Endometrium (tissue), 2 donors: ENCODE measurements around the gene SPPL2B.

Experiments
- FAIRE-seq: peaks from 2 replicates; lab custom pipeline; 2012; peaks lifted over from hg19 to GRCh38; lab: Jason Lieb, UNC
- donor health status: control.
- donor health status: control.

The SPPL2B gene

GRCh38 chr19:2300533-2300932 is 28.0 kb upstream of the SPPL2B start:
- FAIRE-seq = no peak

DNA sequence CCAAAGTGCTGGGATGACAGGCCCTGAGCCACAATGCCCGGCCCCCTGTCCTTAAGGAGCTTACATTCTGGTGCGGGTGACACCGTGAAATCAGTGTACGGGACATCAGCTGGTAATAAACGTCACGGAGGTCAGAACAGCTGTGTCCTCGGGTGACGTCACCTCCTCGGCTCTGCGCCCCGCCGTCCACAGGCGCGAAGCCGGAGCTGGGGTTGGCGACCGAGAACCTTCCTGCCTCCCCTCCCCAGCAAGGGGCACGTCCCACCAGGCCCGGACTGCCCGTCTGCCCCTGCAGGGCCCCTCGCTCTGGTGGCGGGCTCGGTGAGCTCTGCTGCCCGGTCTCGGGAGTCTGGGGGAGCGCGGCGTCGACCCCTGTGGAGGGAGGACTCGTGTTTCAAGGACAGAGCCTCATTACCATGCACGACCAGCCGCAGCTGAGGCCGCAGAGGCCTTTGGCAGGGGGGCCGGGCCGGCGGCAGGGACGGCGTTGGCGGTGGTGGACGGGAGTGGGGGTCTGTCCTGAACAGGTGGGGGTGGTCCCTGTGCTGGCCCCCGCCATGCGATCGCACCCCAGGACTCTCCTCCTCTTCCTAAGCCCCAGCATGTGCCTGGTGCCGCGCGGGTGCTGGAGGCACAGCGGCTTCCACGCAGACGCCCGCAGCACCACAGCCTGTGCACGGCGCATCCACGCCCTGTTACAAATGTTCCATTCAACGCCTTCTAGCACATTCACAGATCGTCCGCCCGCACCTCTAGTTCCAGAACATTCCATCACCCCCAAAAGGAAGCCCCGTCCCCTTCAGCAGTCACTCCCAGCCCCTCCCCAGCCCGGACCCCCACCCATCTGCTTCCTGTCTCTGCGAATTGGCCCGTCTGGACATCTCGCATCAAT is 25.9 kb upstream of the SPPL2B start:
- FAIRE-seq = no peak

GRCh38 chr19:2303211-2303798 is 25.2 kb upstream of the SPPL2B start:
- no peak for FAIRE-seq

- FAIRE-seq = no peak
Observed at GRCh38 chr19:2305452-2306280, 22.8 kb upstream of the SPPL2B start.

- no peak for FAIRE-seq
Observed at GRCh38 chr19:2306281-2306806, 22.1 kb upstream of the SPPL2B start.

DNA sequence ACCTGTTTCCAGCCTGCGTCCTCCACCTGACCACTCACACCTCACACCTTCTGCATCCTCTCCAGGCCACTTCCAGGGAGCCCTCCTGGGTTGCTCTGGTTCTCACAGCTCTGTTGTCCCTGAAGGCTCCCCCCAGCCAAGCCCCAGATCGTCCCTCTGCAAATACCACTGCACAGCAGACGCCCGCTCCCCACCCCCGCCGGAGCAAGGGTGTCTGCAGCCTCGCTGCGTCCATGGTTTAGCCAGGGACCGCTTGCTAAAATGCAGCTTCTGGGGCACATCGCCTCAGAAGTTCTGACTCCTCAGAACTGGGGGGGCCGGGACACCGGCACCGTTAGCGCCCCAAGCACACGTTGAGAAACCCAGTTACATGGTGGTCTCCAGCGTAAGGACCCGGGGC is 21.5 kb upstream of the SPPL2B start:
- FAIRE-seq = no peak

DNA sequence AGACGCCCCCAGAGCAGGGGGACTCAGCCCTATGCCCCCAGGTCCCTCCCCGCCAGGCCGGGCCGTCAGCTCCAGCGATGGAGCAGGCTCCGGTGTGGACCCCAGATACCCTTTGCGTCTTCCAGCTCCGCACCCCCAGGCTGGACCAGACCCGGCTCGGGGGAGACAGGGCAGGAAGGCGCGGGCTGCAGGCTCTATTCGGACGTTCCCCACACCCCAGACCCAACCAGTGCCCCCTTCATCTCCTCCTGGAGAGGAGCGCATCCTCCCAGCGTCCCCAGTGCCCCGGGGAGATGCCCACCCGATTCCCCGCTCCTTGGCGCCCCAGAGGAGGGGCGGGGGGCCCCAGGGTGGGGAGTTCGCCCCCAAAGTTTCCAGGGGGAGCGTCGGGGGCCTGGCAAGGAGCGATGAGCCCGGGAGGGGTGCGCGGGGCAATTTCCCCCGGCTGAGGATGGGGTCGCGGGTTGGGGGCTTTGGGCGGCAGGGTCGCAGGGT is 20.9 kb upstream of the SPPL2B start:
- FAIRE-seq = no peak

DNA sequence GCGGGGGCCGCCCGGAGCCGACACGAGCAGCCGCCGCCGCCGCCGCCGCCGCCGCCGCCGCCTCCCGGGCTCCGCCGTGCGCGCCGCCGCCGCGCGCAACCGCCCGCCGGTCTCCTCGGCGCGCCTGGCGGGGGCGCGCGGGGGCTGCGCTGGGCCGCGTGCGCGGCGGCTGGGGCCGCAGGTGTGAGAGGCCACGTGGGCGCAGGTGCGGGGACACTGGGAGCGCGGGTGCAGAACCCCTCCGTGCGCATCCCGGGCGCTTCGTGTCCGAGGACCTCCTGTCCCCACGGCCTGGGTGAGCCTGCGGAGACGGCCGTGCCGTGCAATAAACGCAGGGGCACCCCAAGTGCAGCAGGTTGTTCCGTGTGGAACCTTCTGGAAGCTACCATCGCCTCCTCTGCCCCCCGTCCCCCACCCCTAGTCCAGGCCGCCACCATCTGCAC is 20.3 kb upstream of the SPPL2B start, which contains the start of gene LINGO3:
LINGO3 (minus strand) TSS at position 41 of the 443 bp plus-strand sequence. CDS start 16,378 bp downstream, outside the sequence.
- FAIRE-seq = no peak

- FAIRE-seq = no peak
Observed at GRCh38 chr19:2309734-2310362, 18.6 kb upstream of the SPPL2B start.

- FAIRE-seq = no peak
Observed at GRCh38 chr19:2311093-2311492, 17.4 kb upstream of the SPPL2B start.

- no peak for FAIRE-seq
Observed at GRCh38 chr19:2312820-2313501, 15.5 kb upstream of the SPPL2B start.

DNA sequence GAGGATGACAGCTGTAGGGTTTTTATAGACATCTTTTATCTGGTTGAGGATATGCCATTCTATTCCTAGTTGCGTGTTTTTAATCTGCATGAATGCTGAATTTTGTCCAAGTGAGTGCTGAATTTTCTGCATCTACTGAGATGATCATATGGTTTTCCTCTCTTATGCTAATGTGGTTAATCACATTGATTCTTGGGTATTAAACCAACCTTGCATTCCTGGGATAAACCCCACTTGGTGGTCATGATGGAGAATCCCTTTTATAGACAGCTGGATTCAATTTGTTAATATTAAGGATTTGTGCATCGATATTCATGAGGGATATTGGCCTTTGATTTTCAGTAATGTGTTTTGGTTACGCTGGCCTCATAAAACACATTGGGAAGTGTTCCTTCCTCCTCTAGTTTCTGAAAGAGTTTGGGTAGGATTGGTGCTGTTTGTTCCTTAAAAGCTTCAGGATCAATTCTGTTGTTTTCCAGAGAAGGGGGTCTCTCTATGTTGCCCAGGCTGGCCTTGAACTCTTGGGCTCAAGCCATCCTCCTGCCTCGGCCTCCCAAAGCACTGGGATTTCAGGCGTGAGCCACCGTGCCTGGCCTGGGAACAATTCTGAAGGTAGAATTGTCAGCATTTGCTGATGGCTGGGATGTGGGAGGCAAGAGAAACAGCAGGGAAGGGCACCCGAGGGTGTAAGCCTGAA is 13.2 kb upstream of the SPPL2B start:
- FAIRE-seq = no peak

GRCh38 chr19:2315818-2316353 is 12.6 kb upstream of the SPPL2B start:
- FAIRE-seq = no peak

DNA sequence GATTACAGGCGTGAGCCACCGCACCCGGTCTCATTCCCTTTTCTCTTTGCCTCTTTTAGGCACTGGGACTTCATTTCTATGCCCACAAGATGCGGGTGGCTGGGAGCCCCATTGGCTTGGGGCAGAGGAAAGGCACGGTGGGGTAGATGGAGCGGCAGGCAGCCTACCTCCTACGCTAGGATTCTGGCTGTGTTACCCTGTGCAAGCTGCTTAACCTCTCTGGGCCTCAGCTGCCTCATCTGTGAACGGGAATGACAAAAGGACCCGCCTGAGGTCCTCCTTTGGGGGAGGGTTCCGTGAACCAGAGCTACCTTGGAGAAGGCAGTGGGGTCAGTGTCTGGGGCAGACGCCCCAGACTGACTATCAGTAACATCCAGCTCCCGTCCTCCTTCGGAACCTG is 11.2 kb upstream of the SPPL2B start:
- no peak for FAIRE-seq

- FAIRE-seq = no peak
Observed at GRCh38 chr19:2317756-2318155, 10.7 kb upstream of the SPPL2B start.

DNA sequence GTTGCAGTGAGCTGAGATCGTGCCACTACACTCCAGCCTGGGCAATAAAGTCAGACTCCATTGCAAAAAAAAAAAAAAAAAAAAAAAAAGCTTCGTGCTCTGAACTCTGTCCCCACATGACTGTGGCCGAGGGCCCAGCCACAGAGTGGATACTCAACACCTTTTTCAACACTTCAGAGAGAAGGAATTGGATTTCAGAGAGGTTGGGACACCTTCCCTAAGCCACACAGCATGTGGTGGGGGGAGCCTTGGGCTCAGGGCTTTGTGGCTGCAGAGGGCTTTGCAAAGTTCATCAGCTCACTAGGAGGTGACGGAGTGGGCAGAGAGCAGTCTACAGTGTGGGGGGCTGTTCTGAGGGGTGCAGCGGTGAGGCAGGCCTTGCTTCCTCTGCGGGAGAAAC is 9.6 kb upstream of the SPPL2B start:
- FAIRE-seq = no peak

- FAIRE-seq = no peak
Observed at GRCh38 chr19:2319551-2319950, 8.9 kb upstream of the SPPL2B start.

DNA sequence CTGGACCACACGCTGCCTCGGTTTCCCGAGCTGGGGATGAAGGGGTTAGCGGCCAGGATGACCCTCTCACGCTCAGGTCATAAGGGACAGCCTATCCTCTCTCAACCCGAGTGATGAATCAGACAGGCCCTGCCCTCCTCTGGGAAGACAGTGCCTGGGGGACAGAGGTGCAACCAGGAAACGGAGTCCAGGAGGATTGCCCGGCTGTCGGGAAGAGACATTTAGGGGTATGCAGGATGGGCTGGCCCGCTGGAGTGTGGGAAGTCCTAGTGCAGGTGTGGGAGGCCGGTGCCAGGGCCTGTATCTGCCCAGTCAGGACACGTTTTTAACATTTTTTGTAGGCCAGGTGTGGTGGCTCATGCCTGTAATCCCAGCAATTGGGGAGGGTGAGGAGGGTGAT is 8.4 kb upstream of the SPPL2B start:
- FAIRE-seq = no peak

GRCh38 chr19:2320939-2321338 is 7.5 kb upstream of the SPPL2B start:
- no peak for FAIRE-seq
